H1 (cell line): Measurements from ENCODE around the gene TLL2. TPM values are rescaled to one million over a fixed set of nuclear protein-coding genes. Genes with fewer than 3 reads are reported as not detected.

Experiments
- CTCF ChIA-PET: fragments of 300-600 bp; sonication (Branson Sonifier 250); formaldehyde crosslinking; loops from one replicate; lab custom pipeline; 2021; ENCODE audit not compliant: partially characterized antibody; lab: Charles Lee
- POLR2A ChIA-PET: fragments of 300-600 bp; sonication (Branson Sonifier 250); formaldehyde crosslinking; loops from one replicate; lab custom pipeline; 2021; ENCODE audit warnings: inconsistent platforms; ENCODE audit not compliant: partially characterized antibody; lab: Charles Lee
- DNase-seq, 2 experiments: peaks; one replicate each; pipeline versions ENCODE4 v3.0.0 to v3.0.0-alpha.2; 2010 to 2022; ENCODE audit warnings: low spot score in 2 of 2, low read depth in 1 of 2, mixed read lengths in 1 of 2
- FAIRE-seq: peaks from 2 replicates; lab custom pipeline; 2011; peaks lifted over from hg19 to GRCh38; lab: Jason Lieb, UNC
- H2AFZ ChIP-seq: 2 replicates; pipeline ENCODE4 v1.8.1; 2012; ENCODE audit warnings: low read length, inconsistent platforms
- H2AK5ac ChIP-seq: 2 replicates; pipeline ENCODE4 v1.6.1; 2013; ENCODE audit warnings: low read depth, low read length
- H2BK120ac ChIP-seq: replicated peaks from 2 replicates; pipeline ENCODE3; 2013; ENCODE audit warnings: low read depth, low read length, inconsistent platforms
- H2BK12ac ChIP-seq: 2 replicates; pipeline ENCODE4 v1.6.1; 2013; ENCODE audit warnings: low read depth, low read length
- H2BK15ac ChIP-seq: 2 replicates; pipeline ENCODE4 v1.6.1; 2013; ENCODE audit warnings: low read length
- H2BK20ac ChIP-seq: 2 replicates; pipeline ENCODE4 v1.6.1; 2013; ENCODE audit warnings: low read length
- H2BK5ac ChIP-seq: 2 replicates; pipeline ENCODE4 v1.6.1; 2013; ENCODE audit warnings: low read depth, low read length
- H3K14ac ChIP-seq: 2 replicates; pipeline ENCODE4 v1.6.1; 2013; ENCODE audit warnings: inconsistent platforms; ENCODE audit not compliant: insufficient read length
- H3K18ac ChIP-seq: 2 replicates; pipeline ENCODE4 v1.6.1; 2013; ENCODE audit warnings: low read length; ENCODE audit errors: extremely low read depth
- H3K23ac ChIP-seq: 2 replicates; pipeline ENCODE4 v1.6.1; 2013; ENCODE audit warnings: inconsistent platforms; ENCODE audit not compliant: insufficient read length
- H3K23me2 ChIP-seq: 2 replicates; pipeline ENCODE4 v1.6.1; 2013; ENCODE audit warnings: low read depth, low read length
- H3K27ac ChIP-seq: 2 replicates; pipeline ENCODE4 v1.6.1; 2011; ENCODE audit warnings: low read depth, low read length, inconsistent platforms
- H3K27me3 ChIP-seq, 4 experiments: replicated peaks in 1 of 4; 1 replicate in 1 of 4; 2 replicates in 3 of 4; pipeline versions ENCODE4 v1.6.1 to v1.8.1; 2011 to 2013; ENCODE audit warnings: low read length in 3 of 4, mild to moderate bottlenecking in 3 of 4, inconsistent platforms in 2 of 4, mixed read lengths in 2 of 4, moderate library complexity in 1 of 4; ENCODE audit not compliant: control insufficient read depth in 3 of 4, insufficient read depth in 3 of 4; ENCODE audit errors: extremely low read depth in 1 of 4
- H3K36me3 ChIP-seq, 4 experiments: 2 replicates each; pipeline versions ENCODE4 v1.6.1 to v1.8.1; 2011 to 2013; ENCODE audit warnings: mild to moderate bottlenecking in 4 of 4, low read length in 3 of 4, moderate library complexity in 2 of 4, control low read depth in 1 of 4, inconsistent platforms in 1 of 4; ENCODE audit not compliant: insufficient read depth in 4 of 4, control insufficient read depth in 2 of 4
- H3K4ac ChIP-seq: replicated peaks from 2 replicates; pipeline ENCODE3; 2013; ENCODE audit warnings: low read length, low read depth, mixed read lengths, inconsistent platforms; ENCODE audit not compliant: insufficient read length
- H3K4me1 ChIP-seq, 4 experiments: replicated peaks in 1 of 4; 1 replicate in 1 of 4; 2 replicates in 3 of 4; pipeline versions ENCODE4 v1.6.1 to v1.8.1; 2011 to 2013; ENCODE audit warnings: low read length in 3 of 4, inconsistent platforms in 2 of 4, mixed read lengths in 1 of 4; ENCODE audit not compliant: insufficient read depth in 4 of 4, control insufficient read depth in 3 of 4
- H3K4me2 ChIP-seq, 2 experiments: 2 replicates each; pipeline versions ENCODE4 v1.6.1 to v1.8.1; 2011 to 2013; ENCODE audit warnings: low read depth in 2 of 2, low read length in 2 of 2, control low read depth in 1 of 2, inconsistent platforms in 1 of 2, mild to moderate bottlenecking in 1 of 2; ENCODE audit not compliant: insufficient read depth in 1 of 2
- H3K4me3 ChIP-seq, 4 experiments: fragments of 200-600, 300-600 bp in 1 of 4; sonication (generic), shearing (Covaris generic), sonication (Bioruptor Twin) in 1 of 4; 2 replicates each; pipeline versions ENCODE4 v1.5.1 to v1.8.1; 2011 to 2016; ENCODE audit warnings: low read length in 4 of 4, low read depth in 3 of 4, control low read depth in 2 of 4, inconsistent platforms in 2 of 4, mild to moderate bottlenecking in 2 of 4, mixed read lengths in 1 of 4, moderate library complexity in 1 of 4; ENCODE audit not compliant: insufficient read depth in 2 of 4; ENCODE audit errors: extremely low read depth in 1 of 4
- H3K56ac ChIP-seq: replicated peaks from 2 replicates; pipeline ENCODE3; 2013; ENCODE audit warnings: low read depth, mild to moderate bottlenecking, mixed read lengths, low read length, inconsistent platforms; ENCODE audit not compliant: insufficient read length
- H3K79me1 ChIP-seq: 2 replicates; pipeline ENCODE4 v1.6.1; 2013; ENCODE audit warnings: low read depth, low read length, control low read depth
- H3K79me2 ChIP-seq, 2 experiments: 2 replicates each; pipeline versions ENCODE4 v1.6.1 to v1.8.1; 2012 to 2013; ENCODE audit warnings: low read length in 2 of 2, mild to moderate bottlenecking in 2 of 2, inconsistent platforms in 1 of 2; ENCODE audit not compliant: insufficient read depth in 2 of 2, control insufficient read depth in 1 of 2
- H3K9ac ChIP-seq, 4 experiments: replicated peaks in 1 of 4; 1 replicate in 1 of 4; 2 replicates in 3 of 4; pipeline versions ENCODE4 v1.6.1 to v1.8.1; 2011 to 2013; ENCODE audit warnings: low read depth in 3 of 4, low read length in 3 of 4, control low read depth in 2 of 4, mild to moderate bottlenecking in 2 of 4, moderate library complexity in 2 of 4, inconsistent platforms in 1 of 4; ENCODE audit errors: extremely low read depth in 1 of 4
- H3K9me3 ChIP-seq, 2 experiments: 2 replicates each; pipeline versions ENCODE4 v1.6.1 to v1.8.1; 2012 to 2013; ENCODE audit warnings: mild to moderate bottlenecking in 2 of 2, moderate library complexity in 2 of 2, control low read depth in 1 of 2, inconsistent platforms in 1 of 2, low read depth in 1 of 2, low read length in 1 of 2, mixed read lengths in 1 of 2; ENCODE audit not compliant: insufficient read depth in 2 of 2
- H4K20me1 ChIP-seq, 2 experiments: replicated peaks in 1 of 2; 2 replicates each; pipeline versions ENCODE3 to v1.8.1; 2011 to 2013; ENCODE audit warnings: inconsistent platforms in 2 of 2, low read length in 2 of 2, mild to moderate bottlenecking in 1 of 2; ENCODE audit not compliant: insufficient read depth in 2 of 2, control insufficient read depth in 1 of 2
- H4K5ac ChIP-seq: 2 replicates; pipeline ENCODE4 v1.6.1; 2013; ENCODE audit warnings: low read length, low read depth, mixed read lengths, inconsistent platforms; ENCODE audit not compliant: insufficient read length
- H4K8ac ChIP-seq: 2 replicates; pipeline ENCODE4 v1.8.0; 2013; ENCODE audit warnings: mild to moderate bottlenecking, moderate library complexity, low read length, inconsistent platforms; ENCODE audit not compliant: insufficient read depth; ENCODE audit errors: extremely low read depth
- H4K91ac ChIP-seq: replicated peaks from 2 replicates; pipeline ENCODE3; 2013; ENCODE audit warnings: low read length, mixed read lengths, inconsistent platforms; ENCODE audit not compliant: insufficient read length
- SP4 ChIP-seq: IDR thresholded peaks from 2 replicates; pipeline ENCODE4 v1.6.1; 2012; ENCODE audit warnings: low read length, inconsistent platforms
- WGBS, 2 experiments: shearing (Covaris generic) in 1 of 2; methylation state at CpG; one replicate each; pipeline versions ENCODE4 v1.1.6 to v1.1.7; 2013 to 2015; ENCODE audit warnings: low lambda C conversion rate in 2 of 2, mixed read lengths in 2 of 2, inconsistent platforms in 1 of 2, low coverage in 1 of 2, missing lambda C conversion rate in 1 of 2; ENCODE audit not compliant: insufficient replicate concordance in 2 of 2, insufficient coverage in 1 of 2, insufficient read length in 1 of 2; ENCODE audit errors: extremely low coverage in 1 of 2, missing lambda C conversion rate in 1 of 2; 5-methylcytosine and 5-hydroxymethylcytosine counted together
- polyA plus RNA-seq, 7 experiments: library from polyadenylated mRNA; depleted of rRNA in 3 of 7; stranded (reverse) in 5 of 7; unstranded in 2 of 7; fragments of >200 nt in 5 of 7; fragments of 200-250 nt in 2 of 7; gene quantifications; 1 replicate in 5 of 7; 2 replicates in 1 of 7; 4 replicates in 1 of 7; pipeline versions ENCODE4 v1.2.1 to v1.2.3, GENCODE V29; 2011 to 2013; ENCODE audit warnings: missing spikeins in 2 of 7, mixed read lengths in 2 of 7
- total RNA-seq: library from RNA; stranded (reverse); fragmentation: NEBNext Ultra II Directional; extraction: Animal tissue kit (Norgen Biotek cat#: 25700); gene quantifications from 2 replicates; pipeline ENCODE4 v1.2.1, GENCODE V29; 2021

The TLL2 gene
- total and polyA plus RNA-seq, 2 of the 8 experiments (the other 6 are each of a cell fraction or from before 2014, with no cell fraction given), result 2.4 to 3.2 TPM

DNA sequence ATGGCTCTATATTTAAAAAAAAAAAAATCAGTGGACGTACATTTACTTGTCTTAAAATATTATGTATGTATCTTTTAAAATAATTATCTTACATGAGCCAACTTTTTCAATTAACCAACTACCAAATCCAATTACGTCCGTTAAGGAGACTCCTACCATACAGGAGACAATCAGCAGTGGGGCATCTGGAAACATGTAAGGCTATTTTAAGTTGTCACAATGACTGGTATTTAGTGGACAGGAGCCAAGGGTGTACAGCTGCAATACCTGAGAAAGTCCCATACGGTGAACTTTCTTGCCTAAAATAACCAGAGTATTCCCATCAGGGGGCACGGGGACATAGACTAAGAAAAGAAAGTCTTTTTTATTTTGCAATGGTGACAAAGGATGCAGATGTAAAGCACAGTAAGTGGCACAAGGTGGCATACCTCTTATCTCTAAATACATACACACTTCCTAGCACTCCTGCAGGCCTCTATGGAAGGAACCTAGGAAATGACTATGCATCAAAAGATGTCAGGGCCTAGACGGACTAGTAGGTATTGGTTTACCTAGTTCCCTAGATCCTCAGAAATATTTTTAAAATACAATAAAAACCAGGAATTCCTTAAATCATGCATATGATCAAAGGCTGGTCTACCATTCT, 16.0 kb upstream of the TLL2 start:
- Histone ChIP-seq H3K4me1 (no peaks in the 10 kb centered on the region), H3K14ac (no peak overlapping the region), H4K5ac (no peak overlapping the region), H4K91ac (no peak overlapping the region), H2BK20ac (no peak overlapping the region), H3K4ac (no peak overlapping the region), H2AFZ (no peak overlapping the region), H2AK5ac (no peak overlapping the region), H3K36me3 (peaks cover 0 to 43% (median 13%) of the 10 kb centered on the region in 4 experiments; a peak in 4 of 8 replicates), H2BK5ac (no peak overlapping the region), H2BK12ac (no peak overlapping the region), H3K79me1 (no peaks in the 10 kb centered on the region), H4K20me1 (peaks cover 0 to 2% of the 10 kb centered on the region in 2 experiments), H2BK120ac (no peak overlapping the region), H3K9me3 (no peaks in the 10 kb centered on the region), H3K9ac (no peak overlapping the region), H3K18ac (no peak overlapping the region), H3K23ac (no peak overlapping the region), H3K27ac (no peak overlapping the region), H3K27me3 (no peaks in the 10 kb centered on the region), H3K23me2 (no peaks in the 10 kb centered on the region), H3K56ac (no peak overlapping the region), H3K79me2 (no peaks in the 10 kb centered on the region), H4K8ac (no peak overlapping the region), H3K4me3 (no peak overlapping the region), H3K4me2 (no peak overlapping the region), H2BK15ac (no peak overlapping the region)
- WGBS, 2 experiments, result 91% methylated on average over 6 of the region's 6 CpGs; no CpG with 5 or more reads in 1 of the 2 experiments
- no peak for TF ChIP-seq SP4
- POLR2A ChIA-PET, result no interaction called here
- CTCF ChIA-PET, result no interaction called here
- FAIRE-seq, result no peak
- no peak for DNase-seq
